Glomerular visceral epithelial cell (primary cell): Measurements from ENCODE around the gene TF.
A peak's percentile ranks its signal among the peaks of the same experiment; 100 is the strongest.
"Not testable (repeated sequence)": the region's sequence is repeated elsewhere in the genome, so short reads cannot be mapped to it uniquely, and the experiment has no call there.

Source experiments
- DNase-seq: peaks from one replicate; pipeline ENCODE4 v3.0.0-alpha.2; 2016; ENCODE audit errors: extremely low spot score

The TF gene

DNA sequence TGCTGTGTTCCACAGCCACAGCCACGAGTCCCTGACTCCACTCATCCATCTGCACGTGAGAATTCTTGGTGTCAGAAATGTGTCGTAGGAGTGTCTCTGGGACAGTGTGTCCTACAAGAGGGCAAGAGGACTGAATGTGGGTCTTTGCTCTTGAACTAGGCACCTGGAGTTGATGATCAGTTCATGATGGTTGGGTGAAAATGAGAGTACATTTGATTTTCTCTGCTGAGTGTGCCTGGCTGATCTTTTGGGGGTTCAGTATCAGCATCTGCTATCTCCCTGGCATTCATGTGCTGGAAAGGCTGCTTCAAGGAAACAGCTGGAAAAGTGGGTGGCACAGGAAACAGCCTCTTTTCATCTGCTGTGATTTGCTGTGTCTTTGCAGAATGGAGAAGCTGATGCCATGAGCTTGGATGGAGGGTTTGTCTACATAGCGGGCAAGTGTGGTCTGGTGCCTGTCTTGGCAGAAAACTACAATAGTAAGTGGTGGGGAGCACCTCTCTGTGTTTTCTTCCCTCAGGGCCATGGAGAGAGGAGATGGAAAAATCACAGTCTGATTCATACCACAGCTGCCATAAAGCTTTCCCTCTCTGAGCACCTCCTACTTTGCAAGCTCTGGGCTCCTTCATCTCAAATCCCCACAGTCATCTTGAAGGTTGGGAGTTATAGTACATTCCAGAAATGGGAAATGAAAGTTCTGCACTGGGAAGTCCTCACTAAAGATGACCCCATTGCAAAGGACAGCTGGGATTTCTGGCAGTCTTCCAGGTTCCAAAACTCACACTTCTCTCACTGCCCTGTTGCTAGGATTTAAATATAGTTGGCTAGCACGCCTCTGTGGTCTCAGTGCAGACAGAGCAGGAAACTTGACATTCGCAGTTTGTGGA, 17.8 kb downstream of the TF start:
- DNase-seq: no peak

DNA sequence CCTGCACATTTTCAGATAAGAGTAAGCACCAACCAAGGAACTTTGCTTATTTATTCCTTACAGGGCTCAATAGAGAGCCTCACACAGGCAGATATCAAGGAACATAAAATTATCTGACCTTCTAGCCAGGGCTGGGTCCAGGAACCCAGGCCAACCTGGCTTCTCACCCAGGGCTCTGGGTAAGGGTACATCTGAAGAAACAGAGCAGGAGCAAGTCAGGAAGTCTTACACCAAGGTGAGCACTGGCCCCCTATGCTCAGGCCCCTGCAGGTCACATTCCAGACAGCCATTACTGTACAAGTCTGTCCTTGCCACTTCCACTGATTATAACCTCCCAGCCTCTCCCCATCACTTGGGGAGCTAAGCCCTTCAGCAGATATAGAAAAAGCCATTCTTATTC, 19.1 kb downstream of the TF start:
- no peak for DNase-seq

DNA sequence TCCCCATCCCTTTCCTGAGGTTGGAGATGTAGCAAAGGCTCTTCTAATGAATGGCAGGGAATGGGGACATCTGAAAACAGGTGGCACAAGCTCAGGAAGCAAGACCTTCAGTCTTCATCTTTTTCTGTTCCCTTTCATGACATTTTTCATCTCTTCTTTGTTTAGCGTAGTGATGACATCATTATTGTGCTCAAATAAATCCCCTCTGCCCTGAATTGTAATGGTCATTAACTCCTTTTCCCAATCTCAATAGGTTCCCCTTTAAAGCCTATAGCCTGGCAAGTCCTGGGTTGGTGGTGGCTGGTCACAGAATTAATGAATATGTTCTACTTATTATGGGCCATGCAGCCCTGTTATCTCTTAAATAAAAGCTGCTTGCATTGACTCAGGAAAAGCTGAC, 21.4 kb downstream of the TF start:
- DNase-seq: no peak

DNA sequence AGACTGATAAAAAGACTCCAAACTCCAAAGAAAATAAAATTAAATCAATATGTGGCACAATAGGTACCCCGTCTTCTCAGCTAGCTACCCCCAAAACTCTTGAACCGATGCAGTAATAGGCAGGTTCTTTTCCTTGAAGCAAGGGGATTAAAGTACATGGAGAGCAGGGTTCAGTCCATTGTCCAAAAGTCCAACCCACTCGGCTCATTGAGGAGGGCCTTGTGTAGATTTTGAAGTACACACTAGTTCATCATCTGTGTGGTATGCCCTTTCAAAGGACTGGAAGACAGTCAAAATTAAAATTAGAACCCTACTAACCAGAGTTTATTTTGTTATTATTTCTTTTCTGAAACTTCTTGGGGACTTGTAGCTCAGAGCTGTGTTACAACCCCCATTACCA, 23.3 kb downstream of the TF start:
- no peak for DNase-seq

DNA sequence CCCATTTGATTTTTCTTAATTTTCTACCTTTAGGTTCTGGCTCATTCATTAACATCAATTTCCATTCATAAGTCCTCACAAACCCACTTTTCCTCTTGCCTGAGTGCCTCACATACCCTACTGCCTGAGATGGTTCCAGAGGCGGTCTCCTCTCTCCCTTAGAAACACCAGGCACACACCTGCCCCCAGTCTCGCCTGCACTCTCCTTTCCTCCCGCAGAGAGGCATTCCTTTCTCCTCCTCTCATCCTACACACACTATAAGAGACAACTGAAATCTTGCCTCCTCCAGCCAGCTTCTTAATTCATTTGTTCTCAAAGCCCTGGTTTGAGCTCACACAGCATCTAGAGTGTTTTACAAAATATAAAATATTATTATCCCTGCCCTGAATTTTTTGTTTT, 27.5 kb downstream of the TF start:
- DNase-seq: no peak

DNA sequence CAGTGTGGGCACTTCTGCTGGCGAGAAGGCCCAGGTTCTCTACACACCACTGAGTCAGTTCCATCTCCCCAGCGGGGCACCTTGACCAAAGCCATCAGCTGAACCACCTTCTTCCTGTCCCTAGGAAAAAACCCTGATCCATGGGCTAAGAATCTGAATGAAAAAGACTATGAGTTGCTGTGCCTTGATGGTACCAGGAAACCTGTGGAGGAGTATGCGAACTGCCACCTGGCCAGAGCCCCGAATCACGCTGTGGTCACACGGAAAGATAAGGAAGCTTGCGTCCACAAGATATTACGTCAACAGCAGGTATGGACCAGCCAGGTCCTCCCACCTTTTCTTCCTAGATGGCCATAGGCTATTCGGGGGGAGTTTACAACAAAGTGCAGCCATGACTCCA, 29.1 kb downstream of the TF start:
- no peak for DNase-seq

DNA sequence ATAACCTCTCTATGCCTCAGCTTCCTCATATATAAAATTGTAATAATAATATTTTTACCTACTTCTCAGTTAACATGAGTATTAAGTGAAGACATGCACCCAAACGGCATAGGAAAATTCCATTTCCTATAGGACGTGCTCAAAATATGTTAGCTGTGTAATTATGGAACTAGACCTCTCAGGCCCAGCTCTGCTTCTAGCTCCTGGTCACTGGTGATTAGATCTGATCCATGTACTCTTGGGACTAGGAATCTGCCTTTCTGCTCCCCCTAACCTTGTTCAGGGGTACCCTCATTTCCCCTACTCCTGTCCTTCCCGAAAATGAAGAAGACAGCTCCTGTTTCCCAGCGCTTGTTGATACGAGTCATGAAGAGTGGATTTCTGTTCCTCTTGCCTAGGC, 29.6 kb downstream of the TF start:
- DNase-seq: no peak

DNA sequence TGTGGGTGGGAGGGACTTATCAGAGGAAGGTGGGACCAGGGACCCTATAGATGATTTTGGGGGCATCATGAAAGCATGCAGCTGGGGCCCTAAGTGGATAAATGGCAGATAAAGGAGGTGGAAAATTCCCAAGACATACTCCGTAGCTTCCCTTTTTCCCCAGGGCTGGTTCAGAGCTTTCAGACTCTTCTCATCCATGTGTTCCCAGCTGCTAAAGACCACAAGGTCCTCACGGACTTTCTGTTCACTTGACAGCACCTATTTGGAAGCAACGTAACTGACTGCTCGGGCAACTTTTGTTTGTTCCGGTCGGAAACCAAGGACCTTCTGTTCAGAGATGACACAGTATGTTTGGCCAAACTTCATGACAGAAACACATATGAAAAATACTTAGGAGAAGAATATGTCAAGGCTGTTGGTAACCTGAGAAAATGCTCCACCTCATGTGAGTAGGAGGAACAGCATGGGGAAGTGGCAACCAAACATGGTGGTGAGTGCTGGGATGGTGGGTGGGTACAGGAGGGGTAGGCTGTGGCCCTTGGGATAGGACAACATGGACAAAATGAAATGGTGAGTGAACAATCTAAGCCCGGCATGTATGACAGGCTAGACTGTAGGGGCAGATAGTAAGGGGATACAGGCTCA, 30.7 kb downstream of the TF start:
- no peak for DNase-seq

DNA sequence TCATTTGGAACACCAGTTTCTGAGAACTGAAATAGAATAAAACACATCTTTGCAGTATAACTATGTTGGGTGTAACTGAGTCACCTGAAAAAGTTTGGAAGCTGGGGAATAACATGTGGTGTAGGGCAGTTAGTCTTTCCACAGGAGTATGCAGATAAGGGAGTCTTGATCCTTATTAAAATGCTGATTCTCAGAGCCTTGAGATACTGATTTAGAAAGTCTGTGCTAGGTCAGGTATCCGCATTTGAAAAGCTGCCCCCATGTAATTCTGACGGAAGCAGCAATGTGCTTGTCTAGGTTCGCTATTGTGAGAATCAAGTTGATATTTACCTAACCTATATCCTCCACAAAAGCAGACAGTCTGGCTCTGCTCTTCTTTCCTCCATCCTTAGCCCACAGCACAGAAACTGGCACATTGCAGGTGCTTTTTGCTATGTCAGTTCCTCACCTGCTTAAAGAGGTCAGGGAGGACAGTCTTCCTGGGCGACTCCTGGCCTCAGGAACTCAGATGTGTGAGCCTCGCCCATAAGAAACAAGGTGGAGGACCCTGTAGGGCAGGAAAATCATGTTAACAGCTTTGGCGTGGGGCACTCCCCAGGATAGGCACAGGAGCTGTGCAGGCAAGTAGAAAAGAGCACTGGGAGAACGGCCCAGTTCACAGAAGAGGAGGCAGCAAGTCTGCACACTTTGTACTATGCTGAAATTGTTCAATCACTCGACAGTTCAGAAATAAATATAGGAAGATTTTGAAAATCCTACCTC, 31.8 kb downstream of the TF start:
- DNase-seq: no peak

DNA sequence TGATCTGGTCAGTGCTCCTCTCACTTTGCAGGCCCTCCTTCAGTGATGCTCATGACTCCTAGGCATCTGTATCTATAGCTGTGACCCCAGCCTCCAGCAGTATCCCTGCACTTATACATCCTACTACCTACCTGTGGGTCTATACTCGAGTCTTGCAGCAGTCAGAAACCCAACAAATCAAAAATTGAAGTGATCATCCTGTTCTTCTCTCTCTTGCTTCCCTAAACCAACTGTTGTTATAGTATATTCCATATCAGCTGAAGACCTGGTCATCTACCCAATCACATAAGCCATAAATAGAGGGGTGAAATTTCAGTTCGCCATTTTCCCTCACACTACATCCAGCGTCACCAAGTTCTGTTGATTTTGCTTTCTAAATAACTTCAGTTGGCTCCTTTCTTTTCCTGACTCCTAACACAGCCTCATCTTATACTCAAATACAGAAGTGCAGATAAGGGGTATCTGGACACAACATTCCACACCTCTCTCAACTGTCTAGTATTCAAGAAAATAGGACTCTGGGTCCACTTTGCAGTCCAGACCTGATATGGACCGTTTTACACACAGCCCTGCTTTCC, 33.5 kb downstream of the TF start:
- DNase-seq: no peak

DNA sequence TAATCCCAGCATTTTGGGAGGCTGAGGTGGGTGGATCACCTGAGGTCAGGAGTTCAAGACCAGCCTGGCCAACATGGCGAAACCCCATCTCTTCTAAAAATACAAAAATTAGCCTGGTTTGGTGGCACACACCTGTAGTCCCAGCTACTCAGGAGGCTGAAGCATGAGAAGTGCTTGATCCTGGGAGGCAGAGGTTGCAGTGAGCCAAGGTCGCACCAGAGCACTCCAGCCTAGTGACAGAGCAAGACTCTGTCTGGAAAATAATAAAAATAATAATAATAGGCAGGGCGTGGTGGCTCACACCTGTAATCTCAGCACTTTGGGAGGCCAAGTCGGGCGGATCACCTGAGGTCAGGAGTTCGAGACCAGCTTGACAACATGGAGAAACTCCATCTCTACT, 34.6 kb downstream of the TF start:
- DNase-seq: not testable (repeated sequence)

DNA sequence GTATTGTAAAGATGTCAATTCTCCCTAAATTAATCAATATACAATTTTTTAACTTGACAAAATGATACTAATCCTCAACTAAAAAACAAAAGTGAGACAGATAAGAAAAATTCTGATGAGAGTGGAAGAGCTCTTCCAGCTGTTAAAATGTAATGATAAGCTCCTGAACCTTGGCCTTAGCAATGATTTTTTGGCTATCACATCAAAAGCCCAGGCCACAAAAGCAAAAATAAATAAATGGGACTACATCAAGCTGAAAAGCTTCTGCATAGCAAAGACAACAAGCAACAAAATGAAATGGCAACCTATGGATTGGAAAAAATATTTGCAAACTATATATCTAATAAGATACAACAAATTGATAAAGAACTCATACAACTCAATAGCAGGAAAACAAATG, 35.4 kb downstream of the TF start:
- DNase-seq: no peak

DNA sequence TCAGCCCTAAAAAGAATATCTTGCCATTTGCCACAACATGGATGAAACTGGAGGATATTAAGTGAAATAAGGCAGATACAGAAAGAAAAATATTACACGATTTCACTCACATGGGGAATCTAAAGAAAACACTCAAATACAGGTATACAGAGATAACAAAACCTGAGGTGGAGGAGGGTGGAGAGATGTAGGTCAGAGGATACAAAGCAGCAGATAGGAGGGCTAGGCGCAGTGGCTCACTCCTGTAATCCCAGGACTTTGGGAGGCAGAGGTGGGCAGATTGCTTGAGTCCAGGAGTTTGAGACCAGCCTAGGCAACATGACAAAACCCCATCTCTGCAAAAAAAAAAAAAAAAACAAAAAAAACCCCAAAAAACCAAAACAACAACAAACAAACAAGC, 36.3 kb downstream of the TF start:
- no peak for DNase-seq

DNA sequence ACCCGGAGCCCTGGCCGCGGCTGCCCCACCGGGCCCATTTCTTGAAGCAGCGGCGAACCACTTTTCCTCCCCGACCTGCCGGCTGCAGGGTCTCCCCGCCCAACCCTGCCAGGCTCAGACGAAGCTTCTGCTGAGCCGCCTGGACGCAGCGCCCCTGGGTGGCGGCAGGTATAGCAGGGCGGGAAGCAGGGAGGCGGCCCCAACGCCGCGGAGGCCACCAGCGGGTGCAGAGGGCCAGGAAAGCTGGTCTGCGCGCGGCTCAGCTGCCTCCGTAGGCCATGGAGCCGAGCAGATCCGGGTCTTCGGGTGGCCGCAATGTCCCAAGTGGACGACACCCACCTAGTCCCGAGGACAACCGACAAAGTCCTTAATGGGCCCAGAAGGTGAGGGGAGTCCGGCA, 37.6 kb downstream of the TF start:
- no peak for DNase-seq

DNA sequence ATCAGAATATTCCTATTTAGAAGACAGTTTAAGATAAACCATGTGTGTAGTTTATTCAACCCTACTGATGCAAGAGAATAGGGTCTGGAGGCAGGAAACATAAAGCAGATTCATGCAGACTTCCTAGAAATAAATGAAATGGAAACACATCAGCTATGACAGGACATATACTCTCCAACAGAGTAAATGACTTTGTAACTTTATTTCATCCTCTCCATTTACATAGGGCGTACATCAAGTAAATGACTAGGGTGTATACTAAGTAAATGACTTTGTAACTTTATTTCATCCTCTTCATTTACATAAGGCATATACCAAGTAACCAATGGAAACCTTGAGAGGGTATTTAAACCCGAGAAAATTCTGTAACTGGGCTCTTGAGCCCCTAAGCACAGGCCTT, 41.8 kb downstream of the TF start:
- DNase-seq: no peak

DNA sequence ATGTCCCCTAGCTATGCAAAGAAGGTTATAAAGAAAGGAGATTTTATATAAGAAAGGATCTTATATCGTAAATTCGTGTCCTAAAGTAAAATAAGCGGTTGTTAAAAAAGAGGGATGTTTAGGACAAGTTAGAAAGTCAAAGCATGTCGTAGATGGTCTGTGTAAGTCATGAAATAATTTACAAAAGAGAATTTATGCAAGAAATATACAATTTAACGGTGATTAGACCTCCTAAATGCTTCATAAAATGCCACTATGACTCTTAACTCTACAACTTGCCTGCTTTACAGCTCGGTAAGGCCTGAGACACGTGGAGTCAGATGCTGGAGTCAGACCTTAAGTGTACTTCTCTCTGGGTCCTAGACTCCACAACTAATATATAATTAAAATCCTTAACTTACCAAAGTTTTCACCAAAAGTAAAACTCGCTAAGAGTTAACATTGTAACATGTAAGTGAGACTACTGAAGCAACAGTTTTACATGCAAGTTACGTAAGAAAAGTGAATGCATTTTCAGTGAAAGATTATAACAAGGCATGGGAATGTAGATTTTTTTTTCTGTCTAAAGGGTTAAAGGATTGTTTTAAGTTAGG, 46.1 kb downstream of the TF start:
- peak; percentile 6 for DNase-seq

DNA sequence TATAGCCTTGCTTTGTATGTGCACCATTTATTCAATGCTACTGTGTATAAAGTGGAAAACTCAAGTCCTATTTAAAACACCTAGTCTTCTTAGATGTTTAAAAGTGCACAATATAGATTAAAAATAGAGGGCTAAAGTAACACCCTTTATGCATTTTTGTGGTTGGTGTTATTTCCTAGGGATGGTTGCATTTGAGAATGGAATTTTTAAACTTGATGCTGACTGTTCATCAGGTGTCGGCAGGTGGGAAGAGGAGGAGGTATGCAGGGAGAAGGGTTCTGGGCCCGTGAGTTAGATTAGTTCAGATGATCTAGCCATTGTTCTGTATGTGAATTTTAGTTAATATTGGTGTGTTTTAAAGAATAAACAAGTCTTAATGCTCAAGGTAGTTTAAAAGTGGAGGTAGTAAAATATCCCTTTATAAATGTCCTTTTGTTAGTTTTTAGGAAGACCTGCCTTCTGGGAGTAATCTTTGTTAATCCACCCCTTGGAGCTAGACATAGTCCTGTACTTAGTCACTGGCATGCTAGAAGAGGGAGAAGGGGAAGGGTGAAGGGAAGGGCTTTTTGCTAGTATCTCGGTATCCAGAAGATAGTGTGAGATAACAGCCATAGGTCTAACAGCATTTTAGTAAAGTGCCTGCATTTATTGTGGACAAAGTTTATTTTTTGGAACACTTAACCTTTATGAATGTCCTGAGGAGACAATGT, 51.4 kb downstream of the TF start:
- DNase-seq: no peak

DNA sequence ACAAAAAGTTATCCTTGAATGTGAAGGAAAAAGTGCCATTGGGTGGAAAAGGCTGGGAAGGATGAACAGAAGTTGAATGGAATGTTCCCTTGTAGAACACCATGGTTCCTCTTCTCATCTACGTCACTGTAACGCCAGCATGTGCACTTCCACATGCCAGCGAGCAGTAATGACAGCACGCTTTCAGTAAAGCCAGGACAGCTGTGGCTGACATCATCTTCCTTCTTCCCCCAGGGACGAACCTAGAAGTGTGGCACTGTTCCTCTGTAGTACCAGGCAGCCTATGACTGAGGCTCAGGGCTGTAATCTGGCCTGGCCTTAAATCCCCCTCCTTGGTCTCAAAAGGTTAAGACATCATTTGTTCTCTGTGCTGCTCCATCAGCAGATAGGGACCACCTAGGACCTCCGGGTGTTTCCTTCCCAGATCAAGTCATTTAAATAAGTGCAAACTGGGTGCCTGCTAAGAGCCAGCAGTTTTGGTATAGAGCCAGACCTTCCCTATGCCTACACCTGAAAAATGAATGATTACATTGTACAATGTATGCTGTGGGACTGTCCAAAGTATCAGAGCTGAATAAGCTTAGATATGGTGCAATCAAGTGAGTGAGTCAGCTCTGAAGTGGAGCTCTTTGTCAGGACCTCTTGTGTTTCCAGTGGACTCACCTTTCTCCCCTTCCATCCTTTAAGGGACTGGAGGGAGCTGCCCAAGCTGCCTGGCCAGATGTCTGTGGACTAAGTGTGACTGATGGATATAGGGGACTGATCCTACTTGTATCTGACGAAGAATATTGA, 53.8 kb downstream of the TF start:
- no peak for DNase-seq

DNA sequence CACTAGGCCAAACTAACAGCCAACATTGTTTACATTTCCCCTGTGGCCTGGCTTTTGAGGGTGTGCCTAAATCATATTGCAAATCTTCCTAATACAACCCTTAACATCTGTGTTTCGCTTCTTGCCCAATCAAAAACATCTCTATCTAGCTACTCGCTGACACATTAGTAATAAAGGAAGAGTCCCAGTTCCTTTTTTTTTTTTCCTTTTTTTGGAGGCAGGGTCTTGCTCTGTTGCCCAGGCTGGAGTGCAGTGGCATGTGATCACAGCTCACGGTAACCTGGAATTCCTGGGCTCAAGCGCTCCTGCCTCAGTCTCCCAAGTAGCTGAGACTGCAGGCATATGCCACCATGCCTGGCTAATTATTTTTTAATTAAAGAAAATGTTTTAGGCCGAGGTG, 57.3 kb downstream of the TF start:
- DNase-seq: no peak

DNA sequence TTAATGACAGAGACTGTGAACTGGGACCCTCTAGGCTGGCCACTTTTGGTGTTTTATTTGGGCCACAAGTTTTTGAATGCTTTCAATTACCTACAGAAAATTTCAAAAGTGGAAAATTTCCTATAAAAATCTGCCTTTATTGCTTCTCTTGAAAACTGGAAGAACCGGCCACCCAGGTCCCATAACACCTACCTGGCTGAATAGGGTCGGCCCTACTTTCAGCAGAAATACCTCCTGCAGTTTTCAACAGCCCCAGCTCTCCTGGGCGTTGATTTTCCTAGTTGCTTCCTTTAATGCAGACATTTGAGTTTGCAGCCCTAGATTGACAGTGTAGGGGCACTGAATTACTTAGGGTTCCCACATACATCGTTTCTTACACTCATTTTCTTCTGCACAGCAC, 58.7 kb downstream of the TF start:
- no peak for DNase-seq

DNA sequence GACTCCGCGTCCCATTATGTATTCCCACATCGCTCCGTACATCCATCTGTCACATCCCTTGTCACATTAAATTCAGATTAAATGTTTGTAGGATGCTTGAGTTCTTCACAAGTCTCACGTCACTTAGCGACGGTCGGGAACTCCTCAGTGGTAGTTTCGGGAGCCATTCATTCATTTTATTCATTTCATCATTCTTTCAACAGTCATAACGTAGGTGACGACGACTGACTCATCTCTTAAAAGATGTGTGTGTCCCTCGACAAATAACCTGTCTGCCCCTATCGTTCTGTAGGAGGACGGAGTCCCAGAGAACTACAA, 59.1 kb downstream of the TF start:
- DNase-seq: no peak
